Neuronal stem cell (in vitro differentiated cells): ENCODE measurements around the gene PAIP2B.

Experiments
- DNase-seq: peaks from one replicate; pipeline ENCODE4 v3.0.0-alpha.2; 2013; ENCODE audit warnings: low spot score
- H2AFZ ChIP-seq: one replicate; pipeline ENCODE4 v1.6.1; 2013; ENCODE audit warnings: mild to moderate bottlenecking, low read length, inconsistent platforms
- H2AK5ac ChIP-seq: 2 replicates; pipeline ENCODE4 v1.6.1; 2013; ENCODE audit warnings: low read depth, mild to moderate bottlenecking, inconsistent platforms, low read length, moderate library complexity, mixed read lengths
- H2BK120ac ChIP-seq: 2 replicates; pipeline ENCODE4 v1.6.1; 2013; ENCODE audit warnings: low read depth, mild to moderate bottlenecking, inconsistent platforms, low read length, moderate library complexity, mixed read lengths
- H2BK12ac ChIP-seq: one replicate; pipeline ENCODE4 v1.6.1; 2013; ENCODE audit warnings: low read length, inconsistent platforms
- H2BK15ac ChIP-seq: 2 replicates; pipeline ENCODE4 v1.6.1; 2013; ENCODE audit warnings: mild to moderate bottlenecking, low read length, inconsistent platforms, mixed read lengths
- H2BK5ac ChIP-seq: one replicate; pipeline ENCODE4 v1.6.1; 2013; ENCODE audit warnings: inconsistent platforms, mild to moderate bottlenecking, low read length, moderate library complexity
- H3K14ac ChIP-seq: one replicate; pipeline ENCODE4 v1.6.1; 2013; ENCODE audit warnings: low read length, inconsistent platforms
- H3K18ac ChIP-seq: 2 replicates; pipeline ENCODE4 v1.6.1; 2013; ENCODE audit warnings: low read length, inconsistent platforms
- H3K23ac ChIP-seq: 2 replicates; pipeline ENCODE4 v1.6.1; 2013; ENCODE audit warnings: low read depth, mild to moderate bottlenecking, mixed read lengths, low read length, inconsistent platforms; ENCODE audit not compliant: poor library complexity
- H3K27ac ChIP-seq: replicated peaks from 3 replicates; pipeline ENCODE4 v1.5.1; 2013; ENCODE audit warnings: low read length, inconsistent platforms
- H3K27me3 ChIP-seq, 3 experiments: 2 replicates each; pipeline ENCODE4 v1.6.1; 2013; ENCODE audit warnings: low read length in 3 of 3, mild to moderate bottlenecking in 2 of 3, inconsistent platforms in 1 of 3, low read depth in 1 of 3, mixed read lengths in 1 of 3, moderate library complexity in 1 of 3; ENCODE audit not compliant: control insufficient read depth in 3 of 3, insufficient read depth in 3 of 3
- H3K36me3 ChIP-seq, 2 donors: replicated peaks in 1 of 2; 2 replicates each; pipeline ENCODE4 v1.6.1; 2013; ENCODE audit warnings: low read length in 2 of 2; ENCODE audit not compliant: control insufficient read depth in 2 of 2, insufficient read depth in 2 of 2
- H3K4ac ChIP-seq: 2 replicates; pipeline ENCODE4 v1.6.1; 2013; ENCODE audit warnings: inconsistent platforms, mild to moderate bottlenecking, low read length, moderate library complexity
- H3K4me1 ChIP-seq, 2 donors: 1 replicate in 1 of 2; 2 replicates in 1 of 2; pipeline ENCODE4 v1.6.1; 2013; ENCODE audit warnings: low read length in 2 of 2, low read depth in 1 of 2; ENCODE audit not compliant: control insufficient read depth in 2 of 2, insufficient read depth in 1 of 2
- H3K4me2 ChIP-seq: one replicate; pipeline ENCODE4 v1.6.1; 2013; ENCODE audit warnings: mild to moderate bottlenecking, low read length, inconsistent platforms; ENCODE audit not compliant: insufficient read depth, poor library complexity, severe bottlenecking
- H3K4me3 ChIP-seq, 2 donors: 2 replicates each; pipeline ENCODE4 v1.5.1; 2013; ENCODE audit warnings: low read length in 2 of 2, mild to moderate bottlenecking in 2 of 2, inconsistent platforms in 1 of 2, moderate library complexity in 1 of 2
- H3K79me1 ChIP-seq: one replicate; pipeline ENCODE4 v1.6.1; 2013; ENCODE audit warnings: low read depth, mild to moderate bottlenecking, inconsistent platforms, low read length, moderate library complexity
- H3K9ac ChIP-seq: one replicate; pipeline ENCODE4 v1.6.1; 2013; ENCODE audit warnings: mild to moderate bottlenecking, low read depth, low read length, inconsistent platforms; ENCODE audit not compliant: poor library complexity
- H3K9me3 ChIP-seq, 2 donors: replicated peaks in 1 of 2; 2 replicates each; pipeline versions ENCODE3 to v1.6.1; 2013; ENCODE audit warnings: low read length in 2 of 2, mild to moderate bottlenecking in 2 of 2, inconsistent platforms in 1 of 2, low read depth in 1 of 2, mixed read lengths in 1 of 2, moderate library complexity in 1 of 2; ENCODE audit not compliant: control insufficient read depth in 2 of 2, insufficient read depth in 1 of 2
- H4K8ac ChIP-seq: one replicate; pipeline ENCODE4 v1.6.1; 2013; ENCODE audit warnings: low read depth, mild to moderate bottlenecking, inconsistent platforms, low read length, moderate library complexity
- H4K91ac ChIP-seq: one replicate; pipeline ENCODE4 v1.6.1; 2013; ENCODE audit warnings: low read length, low read depth, mild to moderate bottlenecking, inconsistent platforms; ENCODE audit not compliant: poor library complexity
- WGBS, 2 donors: extraction: QIAGEN DNeasy Blood & Tissue Kit; methylation state at CpG; one replicate each; pipeline ENCODE4 v1.1.7; 2013; ENCODE audit warnings: missing lambda C conversion rate in 2 of 2, mixed read lengths in 1 of 2; ENCODE audit not compliant: insufficient read length in 2 of 2, insufficient replicate concordance in 1 of 2; ENCODE audit errors: extremely low coverage in 2 of 2; 5-methylcytosine and 5-hydroxymethylcytosine counted together

The PAIP2B gene

GRCh38 chr2:71253476-71253875 lies 26.6 kb upstream of the PAIP2B start:
- no peak overlapping the region for H3K23ac ChIP-seq
- H3K27me3 ChIP-seq = peaks cover 0 to 8% (median 0%) of the 10 kb centered on the region in 3 experiments
- H2BK5ac ChIP-seq = no peak overlapping the region
- no CpG with 5 or more reads among the region's 1 CpG for WGBS, 2 donors
- H3K79me1 ChIP-seq = no peaks in the 10 kb centered on the region
- no peak overlapping the region for H3K9ac ChIP-seq
- H3K18ac ChIP-seq = no peak overlapping the region
- no peak overlapping the region for H2BK120ac ChIP-seq
- peaks cover 0 to 2% of the 10 kb centered on the region in 2 donors for H3K9me3 ChIP-seq
- no peak overlapping the region for H2AK5ac ChIP-seq
- H3K27ac ChIP-seq = no peak overlapping the region
- H3K4me3 ChIP-seq = no peak overlapping the region
- no peak overlapping the region for H2BK12ac ChIP-seq
- H2BK15ac ChIP-seq = no peak overlapping the region
- H3K4me2 ChIP-seq = no peak overlapping the region
- H4K91ac ChIP-seq = no peak overlapping the region
- H4K8ac ChIP-seq = no peak overlapping the region
- no peaks in the 10 kb centered on the region for H3K36me3 ChIP-seq
- no peak for DNase-seq
- no peak overlapping the region for H3K4ac ChIP-seq
- H3K14ac ChIP-seq = no peak overlapping the region
- no peak overlapping the region for H2AFZ ChIP-seq
- no peaks in the 10 kb centered on the region for H3K4me1 ChIP-seq

- H3K9ac ChIP-seq = no peak overlapping the region
- no peaks in the 10 kb centered on the region for H3K36me3 ChIP-seq
- H2AK5ac ChIP-seq = no peak overlapping the region
- H3K18ac ChIP-seq = no peak overlapping the region
- no peak overlapping the region for H3K4ac ChIP-seq
- DNase-seq = no peak
- H3K27me3 ChIP-seq = peaks cover 0 to 8% (median 0%) of the 10 kb centered on the region in 3 experiments
- no peak overlapping the region for H3K27ac ChIP-seq
- H3K4me3 ChIP-seq = no peak overlapping the region
- H2BK15ac ChIP-seq = no peak overlapping the region
- no peak overlapping the region for H2BK120ac ChIP-seq
- no peaks in the 10 kb centered on the region for H3K4me1 ChIP-seq
- H3K9me3 ChIP-seq = peaks cover 0 to 2% of the 10 kb centered on the region in 2 donors
- no peak overlapping the region for H3K14ac ChIP-seq
- WGBS, 2 donors = no CpG with 5 or more reads among the region's 3 CpGs
- H3K4me2 ChIP-seq = no peak overlapping the region
- no peak overlapping the region for H2AFZ ChIP-seq
- H3K23ac ChIP-seq = no peak overlapping the region
- H2BK5ac ChIP-seq = no peak overlapping the region
- no peaks in the 10 kb centered on the region for H3K79me1 ChIP-seq
- H4K91ac ChIP-seq = no peak overlapping the region
- no peak overlapping the region for H2BK12ac ChIP-seq
- no peak overlapping the region for H4K8ac ChIP-seq
Measured at GRCh38 chr2:71252862-71253261, 26.0 kb upstream of the PAIP2B start.

- no peak overlapping the region for H4K8ac ChIP-seq
- no peak for DNase-seq
- no peak overlapping the region for H2BK15ac ChIP-seq
- no peak overlapping the region for H3K18ac ChIP-seq
- no peak overlapping the region for H3K4me2 ChIP-seq
- H3K4me1 ChIP-seq = no peaks in the 10 kb centered on the region
- no peak overlapping the region for H2BK120ac ChIP-seq
- H4K91ac ChIP-seq = no peak overlapping the region
- H2BK5ac ChIP-seq = no peak overlapping the region
- no peaks in the 10 kb centered on the region for H3K36me3 ChIP-seq
- no peaks in the 10 kb centered on the region for H3K79me1 ChIP-seq
- H3K9ac ChIP-seq = no peak overlapping the region
- H3K23ac ChIP-seq = no peak overlapping the region
- H2AK5ac ChIP-seq = no peak overlapping the region
- no peak overlapping the region for H3K4ac ChIP-seq
- H2BK12ac ChIP-seq = no peak overlapping the region
- WGBS, 2 donors = no CpG with 5 or more reads among the region's 8 CpGs
- no peak overlapping the region for H3K14ac ChIP-seq
- peaks cover 0 to 4% (median 0%) of the 10 kb centered on the region in 3 experiments for H3K27me3 ChIP-seq
- peaks cover 0 to 2% of the 10 kb centered on the region in 2 donors for H3K9me3 ChIP-seq
- no peak overlapping the region for H3K27ac ChIP-seq
- H2AFZ ChIP-seq = no peak overlapping the region
- H3K4me3 ChIP-seq = no peak overlapping the region
Measured at GRCh38 chr2:71250935-71251334, 24.0 kb upstream of the PAIP2B start.

- H3K4me2 ChIP-seq = no peak overlapping the region
- H2BK120ac ChIP-seq = no peak overlapping the region
- H2AFZ ChIP-seq = no peak overlapping the region
- H3K23ac ChIP-seq = no peak overlapping the region
- no peaks in the 10 kb centered on the region for H3K9me3 ChIP-seq
- no peak overlapping the region for H2BK12ac ChIP-seq
- no peak overlapping the region for H3K27ac ChIP-seq
- H2AK5ac ChIP-seq = no peak overlapping the region
- H3K4me3 ChIP-seq = no peak overlapping the region
- H4K8ac ChIP-seq = no peak overlapping the region
- H3K9ac ChIP-seq = no peak overlapping the region
- H3K36me3 ChIP-seq = no peaks in the 10 kb centered on the region
- no peak overlapping the region for H2BK15ac ChIP-seq
- no peak overlapping the region for H3K18ac ChIP-seq
- no peak overlapping the region for H3K4ac ChIP-seq
- H2BK5ac ChIP-seq = no peak overlapping the region
- no peaks in the 10 kb centered on the region for H3K79me1 ChIP-seq
- no peak overlapping the region for H4K91ac ChIP-seq
- no peak for DNase-seq
- peaks cover 0 to 34% (median 0%) of the 10 kb centered on the region in 3 experiments for H3K27me3 ChIP-seq
- no peaks in the 10 kb centered on the region for H3K4me1 ChIP-seq
- no peak overlapping the region for H3K14ac ChIP-seq
- WGBS, 2 donors = no CpG with 5 or more reads among the region's 1 CpG
Measured at GRCh38 chr2:71244302-71244660, 17.4 kb upstream of the PAIP2B start.
